ENCODE measurements around the gene ABHD5.

- TF ChIP-seq, protein P1, sequence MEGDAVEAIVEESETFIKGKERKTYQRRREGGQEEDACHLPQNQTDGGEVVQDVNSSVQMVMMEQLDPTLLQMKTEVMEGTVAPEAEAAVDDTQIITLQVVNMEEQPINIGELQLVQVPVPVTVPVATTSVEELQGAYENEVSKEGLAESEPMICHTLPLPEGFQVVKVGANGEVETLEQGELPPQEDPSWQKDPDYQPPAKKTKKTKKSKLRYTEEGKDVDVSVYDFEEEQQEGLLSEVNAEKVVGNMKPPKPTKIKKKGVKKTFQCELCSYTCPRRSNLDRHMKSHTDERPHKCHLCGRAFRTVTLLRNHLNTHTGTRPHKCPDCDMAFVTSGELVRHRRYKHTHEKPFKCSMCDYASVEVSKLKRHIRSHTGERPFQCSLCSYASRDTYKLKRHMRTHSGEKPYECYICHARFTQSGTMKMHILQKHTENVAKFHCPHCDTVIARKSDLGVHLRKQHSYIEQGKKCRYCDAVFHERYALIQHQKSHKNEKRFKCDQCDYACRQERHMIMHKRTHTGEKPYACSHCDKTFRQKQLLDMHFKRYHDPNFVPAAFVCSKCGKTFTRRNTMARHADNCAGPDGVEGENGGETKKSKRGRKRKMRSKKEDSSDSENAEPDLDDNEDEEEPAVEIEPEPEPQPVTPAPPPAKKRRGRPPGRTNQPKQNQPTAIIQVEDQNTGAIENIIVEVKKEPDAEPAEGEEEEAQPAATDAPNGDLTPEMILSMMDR (IDR thresholded peaks at IDR 0.05): no peak
- TF ChIP-seq POLR2A (IDR thresholded peaks at IDR 0.05): no peak
Measured at GRCh38 chr3:43752905-43753304, 62.2 kb downstream of the ABHD5 start.

All from Peyer's patch (tissue), 4 donors.